Effector CD4-positive, alpha-beta T cell (primary cell): ENCODE measurements around the gene UQCC2.

Experiments used
- DNase-seq: peaks from one replicate; pipeline ENCODE4 v3.0.0-alpha.2; 2020

The UQCC2 gene

GRCh38 chr6:33688451-33689147 lies 22.9 kb downstream of the UQCC2 start:
- no peak for DNase-seq

GRCh38 chr6:33688006-33688405 lies 23.5 kb downstream of the UQCC2 start:
- no peak for DNase-seq

- DNase-seq = no peak
Measured at GRCh38 chr6:33686981-33687975, 24.2 kb downstream of the UQCC2 start.

- DNase-seq = no peak
Measured at GRCh38 chr6:33686225-33686924, 25.1 kb downstream of the UQCC2 start.

- DNase-seq = no peak
Measured at GRCh38 chr6:33685411-33686224, 25.9 kb downstream of the UQCC2 start.

GRCh38 chr6:33684983-33685382 lies 26.5 kb downstream of the UQCC2 start:
- DNase-seq = no peak

GRCh38 chr6:33684428-33684896 lies 27.0 kb downstream of the UQCC2 start:
- DNase-seq = no peak

- no peak for DNase-seq
Measured at GRCh38 chr6:33683576-33684427, 27.7 kb downstream of the UQCC2 start.

- DNase-seq = no peak
Measured at GRCh38 chr6:33683051-33683571, 28.4 kb downstream of the UQCC2 start.

- DNase-seq = no peak
Measured at GRCh38 chr6:33682341-33682740, 29.2 kb downstream of the UQCC2 start.

GRCh38 chr6:33679761-33680160 lies 31.7 kb downstream of the UQCC2 start:
- DNase-seq = no peak

- no peak for DNase-seq
Measured at GRCh38 chr6:33678932-33679490, 32.5 kb downstream of the UQCC2 start.

- DNase-seq = no peak
Measured at GRCh38 chr6:33678233-33678931, 33.1 kb downstream of the UQCC2 start.

GRCh38 chr6:33677689-33678088 lies 33.8 kb downstream of the UQCC2 start:
- DNase-seq = no peak

- DNase-seq = no peak
Measured at GRCh38 chr6:33677143-33677660, 34.3 kb downstream of the UQCC2 start.

- no peak for DNase-seq
Measured at GRCh38 chr6:33676416-33677142, 34.9 kb downstream of the UQCC2 start.

- DNase-seq = no peak
Measured at GRCh38 chr6:33675968-33676367, 35.5 kb downstream of the UQCC2 start.

GRCh38 chr6:33673851-33674250 lies 37.6 kb downstream of the UQCC2 start:
- no peak for DNase-seq

- no peak for DNase-seq
Measured at GRCh38 chr6:33672808-33673207, 38.7 kb downstream of the UQCC2 start.
